22Rv1 (cell line): ENCODE measurements around the gene HPSE2.

Source experiments
- CTCF ChIP-seq: fragments of 450-650 bp; IDR thresholded peaks from 2 replicates; pipeline ENCODE4 v1.5.1; 2017; ENCODE audit warnings: mild to moderate bottlenecking
- ZFX ChIP-seq: fragments of 450-650 bp; IDR thresholded peaks from 2 replicates; pipeline ENCODE4 v1.6.1; 2017; ENCODE audit warnings: antibody characterized with exemption, borderline replicate concordance

- TF ChIP-seq CTCF (no peak), ZFX (no peak)
Observed at GRCh38 chr10:98885378-98885777, 350.3 kb downstream of the HPSE2 start.
